DND-41 (cell line): ENCODE results near the gene FAM83F.

Experiments
- ATAC-seq: fragments of 200-7000 bp; cut with Tn5 transposase; 3 replicates; pipeline ENCODE4 v1.9.1; 2021; ENCODE audit warnings: low read depth; ENCODE audit not compliant: insufficient read depth
- DNase-seq: peaks from one replicate; pipeline ENCODE4 v3.0.0-alpha.2; 2020
- H2AFZ ChIP-seq: 2 replicates; pipeline ENCODE4 v1.6.0; 2012; ENCODE audit warnings: low read depth, low read length
- H3K27ac ChIP-seq: 2 replicates; pipeline ENCODE4 v1.5.1; 2012; ENCODE audit warnings: low read length, inconsistent platforms
- H3K27me3 ChIP-seq: fragments of 200-600 bp; sonication (generic); 2 replicates; pipeline ENCODE4 v1.6.0; 2012; ENCODE audit warnings: low read length, mild to moderate bottlenecking, inconsistent platforms; ENCODE audit not compliant: insufficient read depth, poor library complexity
- H3K36me3 ChIP-seq: 2 replicates; pipeline ENCODE4 v1.5.1; 2012; ENCODE audit warnings: low read length, inconsistent platforms; ENCODE audit not compliant: insufficient read depth
- H3K4me1 ChIP-seq: 2 replicates; pipeline ENCODE4 v1.5.1; 2012; ENCODE audit warnings: mild to moderate bottlenecking, low read length; ENCODE audit not compliant: insufficient read depth
- H3K4me2 ChIP-seq: 2 replicates; pipeline ENCODE4 v1.6.0; 2012; ENCODE audit warnings: mild to moderate bottlenecking, moderate library complexity, low read length, inconsistent platforms; ENCODE audit not compliant: insufficient read depth
- H3K4me3 ChIP-seq, 2 experiments: fragments of 200-600 bp in 1 of 2; shearing (Covaris generic) in 1 of 2; 2 replicates each; pipeline ENCODE4 v1.5.1; 2012 to 2016; ENCODE audit warnings: inconsistent platforms in 2 of 2, low read length in 2 of 2, mild to moderate bottlenecking in 2 of 2, low read depth in 1 of 2, moderate library complexity in 1 of 2
- H3K79me2 ChIP-seq: 2 replicates; pipeline ENCODE4 v1.6.0; 2012; ENCODE audit warnings: low read length, inconsistent platforms; ENCODE audit not compliant: insufficient read depth
- H3K9ac ChIP-seq: 2 replicates; pipeline ENCODE4 v1.6.0; 2012; ENCODE audit warnings: low read depth, mild to moderate bottlenecking, inconsistent platforms, low read length, moderate library complexity
- H3K9me3 ChIP-seq: 2 replicates; pipeline ENCODE4 v1.5.1; 2012; ENCODE audit warnings: low read length, moderate library complexity, mild to moderate bottlenecking, inconsistent platforms; ENCODE audit not compliant: insufficient read depth, severe bottlenecking
- H4K20me1 ChIP-seq: 2 replicates; pipeline ENCODE4 v1.6.0; 2012; ENCODE audit warnings: low read length; ENCODE audit not compliant: insufficient read depth
- CTCF ChIP-seq: IDR thresholded peaks from 2 replicates; pipeline ENCODE4 v1.5.1; 2012; ENCODE audit warnings: borderline replicate concordance, low read length, moderate library complexity, mild to moderate bottlenecking; ENCODE audit not compliant: poor library complexity, severe bottlenecking; ENCODE audit errors: extremely low read depth
- EZH2 ChIP-seq: IDR thresholded peaks from 3 replicates; pipeline ENCODE4 v1.6.1; 2012; ENCODE audit warnings: borderline replicate concordance, low read depth, mild to moderate bottlenecking, moderate library complexity, low read length, inconsistent platforms; ENCODE audit not compliant: severe bottlenecking

Gene FAM83F

GRCh38 chr22:39955675-39956074, 39.1 kb upstream of the FAM83F start:
- H3K4me2 ChIP-seq: no peak overlapping the region
- H3K36me3 ChIP-seq: peaks cover 69% of the 10 kb centered on the region
- H3K9ac ChIP-seq: no peak overlapping the region; the same call in 1 of the 2 replicates
- ATAC-seq (no peak), DNase-seq (no peak)
- no peaks in the 10 kb centered on the region for H4K20me1 ChIP-seq
- peaks cover 21% of the 10 kb centered on the region for H3K79me2 ChIP-seq
- H2AFZ ChIP-seq: no peak overlapping the region
- no peak overlapping the region for H3K4me3 ChIP-seq
- TF ChIP-seq CTCF: no peak
- TF ChIP-seq EZH2: no peak
- H3K27ac ChIP-seq: peak overlapping the region; percentile 51
- H3K4me1 ChIP-seq: peaks cover 56% of the 10 kb centered on the region
- H3K27me3 ChIP-seq: no peaks in the 10 kb centered on the region
- no peaks in the 10 kb centered on the region for H3K9me3 ChIP-seq

DNA sequence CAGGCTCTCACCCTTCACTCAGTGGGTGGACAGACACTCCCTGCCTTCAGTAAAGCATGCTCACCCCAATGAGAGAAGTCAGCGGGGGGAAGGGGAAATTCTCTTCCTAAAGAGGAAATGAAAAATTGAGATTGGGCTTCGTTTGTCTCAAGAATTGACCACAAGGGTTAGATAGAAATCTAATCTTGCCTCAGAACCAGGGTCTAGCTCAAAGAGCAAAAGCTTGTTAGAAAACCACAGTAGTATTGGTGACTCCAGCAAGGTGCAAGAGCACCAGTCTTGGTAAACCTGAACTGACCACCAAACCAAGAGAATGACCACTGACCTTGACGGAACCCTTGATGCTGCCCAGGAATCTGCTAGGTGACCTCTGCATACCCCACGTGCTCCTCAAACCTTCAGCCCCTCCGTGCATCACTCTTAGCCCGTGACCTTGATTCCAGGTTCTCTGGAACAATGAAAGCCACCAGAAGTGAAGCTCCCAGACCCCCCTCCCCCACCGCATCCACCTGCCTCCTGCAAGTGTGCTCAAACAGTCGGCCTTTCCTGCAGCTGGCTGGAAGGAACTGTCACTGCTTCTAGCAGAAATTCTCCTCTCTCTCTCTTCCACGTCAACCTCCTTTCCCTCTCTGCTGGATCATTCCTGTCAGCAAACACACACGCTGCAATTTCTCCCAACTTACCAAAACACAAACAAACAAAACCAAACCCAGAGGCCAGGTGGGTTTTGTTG, 37.7 kb upstream of the FAM83F start:
- DNase-seq: peak; percentile 80
- Histone ChIP-seq H3K9me3 (no peaks in the 10 kb centered on the region), H3K27ac (peak overlapping the region; percentile 78), H3K9ac (no peak overlapping the region), H3K4me2 (no peak overlapping the region), H3K27me3 (no peaks in the 10 kb centered on the region), H4K20me1 (no peaks in the 10 kb centered on the region), H3K4me1 (peaks cover 42% of the 10 kb centered on the region), H2AFZ (no peak overlapping the region), H3K79me2 (peaks cover 20% of the 10 kb centered on the region), H3K4me3 (no peak overlapping the region), H3K36me3 (peaks cover 81% of the 10 kb centered on the region)
- TF ChIP-seq EZH2 (no peak), CTCF (no peak)
- peak; percentile 74 for ATAC-seq

DNA sequence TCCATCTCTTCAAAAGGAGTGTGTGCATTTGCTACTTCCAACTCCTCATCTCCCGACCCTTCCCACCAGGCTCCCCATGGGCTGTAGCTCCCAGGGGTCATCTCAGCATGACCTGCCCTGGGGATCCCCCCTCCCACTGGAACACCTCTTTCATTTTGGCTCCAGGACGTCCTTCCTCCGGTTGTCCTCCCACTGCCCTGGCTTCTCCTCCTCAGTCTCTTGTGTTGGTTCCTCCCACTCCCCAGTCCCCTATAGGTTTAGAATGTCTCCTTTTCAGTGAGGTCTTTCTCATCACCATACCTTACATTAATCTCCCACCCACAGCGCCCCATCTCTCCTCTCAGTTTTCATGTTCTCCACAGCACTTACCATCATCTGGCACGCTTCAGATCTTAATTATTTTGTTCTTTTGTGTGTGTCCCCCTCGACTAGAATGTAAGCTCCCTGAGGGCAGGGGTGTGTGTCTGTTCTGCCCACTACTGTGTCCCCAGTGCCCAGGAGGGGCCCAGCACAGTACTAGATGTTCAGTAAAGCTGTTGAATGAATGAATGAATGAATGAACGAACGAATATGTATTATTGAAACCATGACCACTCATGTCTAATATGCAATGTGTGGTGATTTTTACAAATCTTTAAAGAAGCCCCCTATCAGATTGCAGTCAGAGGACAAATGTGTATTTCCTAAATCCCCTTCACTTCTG, 36.6 kb upstream of the FAM83F start:
- H3K27ac ChIP-seq: peak overlapping the region; percentile 78
- H3K9me3 ChIP-seq: no peaks in the 10 kb centered on the region
- no peak for TF ChIP-seq CTCF
- TF ChIP-seq EZH2: no peak
- H4K20me1 ChIP-seq: no peaks in the 10 kb centered on the region
- no peak overlapping the region for H3K4me3 ChIP-seq
- H2AFZ ChIP-seq: no peak overlapping the region
- peaks cover 32% of the 10 kb centered on the region for H3K4me1 ChIP-seq
- H3K9ac ChIP-seq: no peak overlapping the region
- no peak for DNase-seq
- no peak overlapping the region for H3K4me2 ChIP-seq
- H3K79me2 ChIP-seq: peaks cover 11% of the 10 kb centered on the region
- ATAC-seq: no peak
- peaks cover 84% of the 10 kb centered on the region for H3K36me3 ChIP-seq
- no peaks in the 10 kb centered on the region for H3K27me3 ChIP-seq
